Neutrophil (primary cell): Measurements from ENCODE around the gene SH3GL1.

Experiments used
- H3K27ac ChIP-seq: fragments of 200-600 bp; sonication (generic); 2 replicates; pipeline ENCODE4 v1.5.1; 2016; ENCODE audit warnings: mild to moderate bottlenecking, moderate library complexity
- H3K27me3 ChIP-seq: fragments of 200-600 bp; sonication (generic); 2 replicates; pipeline ENCODE4 v1.6.0; 2016; ENCODE audit warnings: mild to moderate bottlenecking
- H3K36me3 ChIP-seq: fragments of 200-600 bp; sonication (generic); 2 replicates; pipeline ENCODE4 v1.5.1; 2017
- H3K4me1 ChIP-seq, 2 experiments: fragments of 200-600 bp in 1 of 2; sonication (generic) in 1 of 2; 1 replicate in 1 of 2; 2 replicates in 1 of 2; pipeline versions ENCODE4 v1.5.1 to v1.6.1; 2013 to 2016; ENCODE audit warnings: low read depth in 1 of 2, low read length in 1 of 2, mild to moderate bottlenecking in 1 of 2, moderate library complexity in 1 of 2; ENCODE audit not compliant: control insufficient read depth in 1 of 2, insufficient read depth in 1 of 2
- H3K4me3 ChIP-seq, 2 experiments: fragments of 200-600 bp in 1 of 2; sonication (generic) in 1 of 2; 1 replicate in 1 of 2; 2 replicates in 1 of 2; pipeline ENCODE4 v1.5.1; 2013 to 2016; ENCODE audit warnings: low read depth in 1 of 2, low read length in 1 of 2, mild to moderate bottlenecking in 1 of 2, moderate library complexity in 1 of 2
- H3K9me3 ChIP-seq: fragments of 200-600 bp; sonication (generic); 2 replicates; pipeline ENCODE4 v1.5.1; 2016
- TF ChIP-seq, protein P1 (sequence below): fragments of 200-600 bp; sonication (generic); IDR thresholded peaks from 2 replicates; pipeline ENCODE4 v1.5.1; 2016; ENCODE audit warnings: antibody characterized with exemption

The SH3GL1 gene

DNA sequence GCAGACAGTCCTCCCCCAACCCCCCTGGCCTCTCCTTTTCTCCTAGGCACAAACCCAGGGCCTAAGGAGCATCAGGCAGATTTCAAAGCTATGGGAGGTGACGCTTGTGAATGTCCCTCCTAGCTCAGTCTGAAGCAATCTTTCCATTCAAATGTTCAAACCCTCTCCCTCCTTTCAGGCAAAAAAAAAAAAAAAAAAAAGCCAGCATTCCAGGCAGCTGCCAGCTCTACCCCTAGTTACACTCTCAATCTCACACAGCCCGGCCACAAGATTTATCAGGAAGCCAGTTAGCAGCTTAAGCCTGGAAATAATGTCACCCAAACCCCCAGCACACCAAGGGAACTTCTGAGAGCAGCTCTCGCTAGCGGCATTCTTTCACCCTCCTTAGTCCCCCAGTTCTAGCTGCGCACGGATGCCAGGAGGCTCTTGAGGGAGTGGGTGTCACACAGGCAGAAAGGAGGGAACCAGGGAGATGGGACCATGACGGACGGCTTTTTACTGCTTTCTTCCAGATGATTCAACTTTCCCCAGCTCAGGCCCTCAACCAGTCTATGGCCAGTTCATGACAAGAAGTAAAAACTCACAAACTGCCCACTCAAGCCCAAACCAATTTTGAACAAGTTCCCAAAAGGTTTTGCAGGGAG lies 6.3 kb downstream of the SH3GL1 start:
- Histone ChIP-seq H3K9me3 (no peaks in the 10 kb centered on the region), H3K27ac (peak overlapping the region; percentile 15), H3K4me3 (no peak overlapping the region), H3K36me3 (peaks cover 33% of the 10 kb centered on the region), H3K27me3 (no peaks in the 10 kb centered on the region), H3K4me1 (peaks cover 47 to 53% of the 10 kb centered on the region in 2 experiments)
- TF ChIP-seq, protein P1, sequence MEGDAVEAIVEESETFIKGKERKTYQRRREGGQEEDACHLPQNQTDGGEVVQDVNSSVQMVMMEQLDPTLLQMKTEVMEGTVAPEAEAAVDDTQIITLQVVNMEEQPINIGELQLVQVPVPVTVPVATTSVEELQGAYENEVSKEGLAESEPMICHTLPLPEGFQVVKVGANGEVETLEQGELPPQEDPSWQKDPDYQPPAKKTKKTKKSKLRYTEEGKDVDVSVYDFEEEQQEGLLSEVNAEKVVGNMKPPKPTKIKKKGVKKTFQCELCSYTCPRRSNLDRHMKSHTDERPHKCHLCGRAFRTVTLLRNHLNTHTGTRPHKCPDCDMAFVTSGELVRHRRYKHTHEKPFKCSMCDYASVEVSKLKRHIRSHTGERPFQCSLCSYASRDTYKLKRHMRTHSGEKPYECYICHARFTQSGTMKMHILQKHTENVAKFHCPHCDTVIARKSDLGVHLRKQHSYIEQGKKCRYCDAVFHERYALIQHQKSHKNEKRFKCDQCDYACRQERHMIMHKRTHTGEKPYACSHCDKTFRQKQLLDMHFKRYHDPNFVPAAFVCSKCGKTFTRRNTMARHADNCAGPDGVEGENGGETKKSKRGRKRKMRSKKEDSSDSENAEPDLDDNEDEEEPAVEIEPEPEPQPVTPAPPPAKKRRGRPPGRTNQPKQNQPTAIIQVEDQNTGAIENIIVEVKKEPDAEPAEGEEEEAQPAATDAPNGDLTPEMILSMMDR, result no peak

DNA sequence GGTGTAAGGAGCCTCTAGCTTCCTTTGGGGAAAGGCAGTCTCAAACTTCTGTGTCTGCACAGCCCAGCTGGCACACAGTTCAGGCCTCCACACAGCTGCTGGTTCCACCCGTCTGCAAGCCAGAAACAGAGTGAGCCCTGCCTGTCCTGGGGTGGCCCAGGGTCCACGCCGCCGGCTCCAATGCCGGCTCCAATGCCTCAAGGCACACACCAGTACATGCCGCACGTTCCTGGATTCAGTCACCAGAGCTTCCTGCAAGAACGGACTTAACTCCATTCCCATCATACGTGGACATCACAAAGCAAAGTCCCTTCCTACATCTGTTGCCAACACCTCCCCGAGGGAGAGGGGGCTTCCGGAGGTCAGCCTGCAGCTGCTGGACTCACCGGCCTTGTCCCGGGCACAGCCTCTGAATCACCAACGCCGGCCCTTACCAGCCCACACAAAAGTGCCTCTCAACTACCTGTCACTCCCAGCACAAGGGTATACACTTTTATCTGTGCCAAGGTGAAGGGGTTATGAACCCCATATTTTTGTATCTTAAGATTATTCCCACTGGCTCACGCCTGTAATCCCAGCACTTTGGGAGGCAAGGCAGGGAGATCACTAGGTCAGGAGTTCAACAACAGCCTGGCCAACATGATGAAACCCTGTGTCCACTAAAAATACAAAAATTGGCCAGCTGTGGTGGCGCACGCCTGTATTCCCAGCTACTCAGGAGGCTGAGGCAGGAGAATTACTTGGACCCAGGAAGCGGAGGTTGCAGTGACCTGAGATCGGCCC lies 8.5 kb downstream of the SH3GL1 start:
- Histone ChIP-seq H3K36me3 (peaks cover 42% of the 10 kb centered on the region), H3K4me3 (no peak overlapping the region), H3K9me3 (no peaks in the 10 kb centered on the region), H3K27ac (peak overlapping the region; percentile 83), H3K27me3 (no peaks in the 10 kb centered on the region), H3K4me1 (peaks cover 44 to 49% of the 10 kb centered on the region in 2 experiments)
- TF ChIP-seq, protein P1, result no peak

DNA sequence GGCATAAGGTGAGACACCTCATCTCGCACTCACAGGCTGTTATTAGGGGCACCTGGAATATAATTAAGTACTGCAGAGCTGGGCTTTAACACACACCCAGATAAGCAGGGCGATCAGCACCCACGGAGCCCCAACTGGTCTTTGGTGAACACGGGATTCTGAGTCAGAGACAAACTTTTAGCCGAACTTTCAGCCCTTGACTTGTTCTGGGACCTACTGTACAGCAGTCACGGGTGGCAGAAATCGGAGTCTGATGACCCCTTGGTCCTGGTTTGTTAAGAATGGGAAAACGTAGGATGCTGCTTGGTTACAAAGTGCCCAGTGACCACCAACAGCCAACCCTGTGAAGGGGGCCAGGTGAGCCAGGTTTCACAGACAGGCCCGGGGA lies 9.0 kb downstream of the SH3GL1 start:
- H3K9me3 ChIP-seq, result no peaks in the 10 kb centered on the region
- peaks cover 44 to 49% of the 10 kb centered on the region in 2 experiments for H3K4me1 ChIP-seq
- H3K27ac ChIP-seq, result peak overlapping the region; percentile 83
- H3K36me3 ChIP-seq, result peaks cover 40% of the 10 kb centered on the region
- H3K27me3 ChIP-seq, result no peaks in the 10 kb centered on the region
- TF ChIP-seq, protein P1, result no peak
- H3K4me3 ChIP-seq, result peak overlapping the region; percentile 9 to 29

DNA sequence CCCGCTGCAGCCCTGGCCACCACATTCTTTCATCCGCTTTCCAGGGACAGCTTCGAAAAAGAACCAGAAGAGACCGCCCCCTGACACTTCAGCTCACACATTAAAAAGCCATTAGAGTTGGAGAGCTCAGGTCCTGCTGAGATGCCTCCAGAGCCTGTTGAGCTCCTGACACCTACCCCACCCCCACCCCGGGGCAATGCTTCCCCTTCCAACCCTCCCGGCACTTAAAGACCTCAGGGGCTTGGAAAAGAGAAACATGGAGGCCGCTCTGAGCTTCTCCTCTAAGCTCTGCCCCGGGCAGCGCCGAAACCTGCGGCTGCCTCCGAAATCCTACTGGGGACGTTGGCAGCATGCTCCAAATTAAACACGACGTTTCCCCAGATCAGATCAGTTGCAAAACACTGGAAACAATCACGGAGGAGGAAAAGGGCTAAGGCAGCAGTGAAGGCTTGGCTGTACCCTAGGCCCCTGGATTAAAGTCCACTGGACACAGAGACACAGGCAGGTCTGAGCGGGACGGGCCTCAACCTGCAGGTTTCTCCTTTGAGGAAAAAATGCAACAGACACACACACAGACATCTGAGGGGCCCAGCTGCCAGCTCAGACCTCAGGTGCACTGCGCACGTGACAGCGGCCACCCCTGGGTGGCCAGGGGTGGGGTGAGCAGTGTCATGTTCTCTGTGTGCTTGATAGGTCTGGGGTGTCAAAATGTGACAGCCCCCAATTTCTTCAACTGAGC lies 9.6 kb downstream of the SH3GL1 start:
- Histone ChIP-seq H3K27me3 (no peaks in the 10 kb centered on the region), H3K36me3 (peaks cover 35% of the 10 kb centered on the region), H3K4me3 (peak overlapping the region; percentile 9 to 29), H3K27ac (peak overlapping the region; percentile 83), H3K9me3 (no peaks in the 10 kb centered on the region), H3K4me1 (peaks cover 44 to 49% of the 10 kb centered on the region in 2 experiments)
- TF ChIP-seq, protein P1, result no peak

DNA sequence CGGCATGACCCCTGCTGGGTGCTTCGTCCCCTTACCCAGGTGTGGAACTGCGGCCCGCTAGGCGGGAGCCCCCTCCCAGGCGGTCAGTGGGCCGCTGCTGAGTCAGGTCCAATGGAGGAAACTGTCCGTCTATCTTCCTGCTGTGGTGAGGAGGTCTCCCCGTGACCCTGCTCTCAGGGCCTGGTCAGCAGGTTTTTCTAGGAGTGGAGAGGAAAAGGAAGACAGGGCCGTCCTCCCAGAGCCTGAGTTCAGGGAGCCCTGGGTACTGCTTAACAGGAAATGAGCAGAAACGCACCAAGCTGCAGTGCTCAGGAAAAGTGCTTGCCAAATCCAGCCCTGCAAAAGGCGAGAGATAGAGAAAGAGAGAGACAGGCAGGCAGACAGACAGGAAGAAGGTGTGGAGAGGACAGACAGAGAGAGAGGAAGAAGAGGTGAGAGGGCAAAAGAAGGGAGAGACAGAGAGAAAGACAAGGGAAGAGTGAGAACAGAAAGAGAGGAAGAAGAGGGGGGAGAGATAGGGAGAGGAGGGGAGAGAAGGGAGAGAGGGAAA lies 10.3 kb downstream of the SH3GL1 start:
- no peaks in the 10 kb centered on the region for H3K27me3 ChIP-seq
- no peaks in the 10 kb centered on the region for H3K9me3 ChIP-seq
- TF ChIP-seq, protein P1, result no peak
- peaks cover 35% of the 10 kb centered on the region for H3K36me3 ChIP-seq
- peaks cover 44 to 49% of the 10 kb centered on the region in 2 experiments for H3K4me1 ChIP-seq
- H3K27ac ChIP-seq, result peak overlapping the region; percentile 83
- H3K4me3 ChIP-seq, result peak overlapping the region in 1 of 2 experiments; percentile 10
